Endothelial cell of umbilical vein (primary cell): ENCODE measurements around the gene NAV2.

Experiments
- CTCF ChIP-seq, 2 donors: IDR thresholded peaks; 1 replicate in 1 of 2; 2 replicates in 1 of 2; pipeline ENCODE4 v1.5.1; 2011; ENCODE audit warnings: low read length in 2 of 2, mild to moderate bottlenecking in 2 of 2, moderate library complexity in 2 of 2, control low read depth in 1 of 2, inconsistent platforms in 1 of 2, low read depth in 1 of 2; ENCODE audit not compliant: insufficient read depth in 1 of 2; ENCODE audit errors: extremely low read depth in 1 of 2
- POLR2AphosphoS5 ChIP-seq: IDR thresholded peaks from 2 replicates; pipeline ENCODE4 v1.6.1; 2012; ENCODE audit warnings: low read depth, mild to moderate bottlenecking, control low read depth, low read length, moderate library complexity; ENCODE audit not compliant: insufficient read depth

GRCh38 chr11:20081336-20081735 lies 368.7 kb downstream of the NAV2 start:
- no peak for TF ChIP-seq POLR2AphosphoS5
- no peak for TF ChIP-seq CTCF (IDR thresholded peaks at IDR 0.05; ENCODE audit: extremely low read depth in 1 of 2, insufficient read depth in 1 of 2, low read depth in 1 of 2, low read length in 2 of 2)
